Measurements from ENCODE around the gene PRPS1.

DNA sequence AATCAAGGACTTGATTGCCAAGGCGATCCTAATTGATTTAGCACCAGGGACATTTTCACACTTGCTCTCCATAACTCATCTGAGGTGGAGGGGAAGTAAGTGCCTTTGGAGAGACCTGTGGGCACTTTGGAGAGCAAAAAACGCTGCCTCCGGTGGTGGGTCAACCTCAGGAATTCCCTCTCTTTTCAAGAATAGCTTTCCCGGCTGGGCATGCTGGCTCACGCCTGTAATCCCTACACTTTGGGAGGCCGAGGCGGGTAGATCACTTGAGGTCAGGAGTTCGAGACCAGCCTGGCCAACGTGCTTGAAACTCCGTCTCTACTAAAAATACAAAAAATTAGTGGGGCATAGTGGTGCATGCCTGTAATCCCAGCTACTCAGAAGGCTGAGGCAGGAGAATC is 49.2 kb downstream of the PRPS1 start:
- TF ChIP-seq, protein P1, sequence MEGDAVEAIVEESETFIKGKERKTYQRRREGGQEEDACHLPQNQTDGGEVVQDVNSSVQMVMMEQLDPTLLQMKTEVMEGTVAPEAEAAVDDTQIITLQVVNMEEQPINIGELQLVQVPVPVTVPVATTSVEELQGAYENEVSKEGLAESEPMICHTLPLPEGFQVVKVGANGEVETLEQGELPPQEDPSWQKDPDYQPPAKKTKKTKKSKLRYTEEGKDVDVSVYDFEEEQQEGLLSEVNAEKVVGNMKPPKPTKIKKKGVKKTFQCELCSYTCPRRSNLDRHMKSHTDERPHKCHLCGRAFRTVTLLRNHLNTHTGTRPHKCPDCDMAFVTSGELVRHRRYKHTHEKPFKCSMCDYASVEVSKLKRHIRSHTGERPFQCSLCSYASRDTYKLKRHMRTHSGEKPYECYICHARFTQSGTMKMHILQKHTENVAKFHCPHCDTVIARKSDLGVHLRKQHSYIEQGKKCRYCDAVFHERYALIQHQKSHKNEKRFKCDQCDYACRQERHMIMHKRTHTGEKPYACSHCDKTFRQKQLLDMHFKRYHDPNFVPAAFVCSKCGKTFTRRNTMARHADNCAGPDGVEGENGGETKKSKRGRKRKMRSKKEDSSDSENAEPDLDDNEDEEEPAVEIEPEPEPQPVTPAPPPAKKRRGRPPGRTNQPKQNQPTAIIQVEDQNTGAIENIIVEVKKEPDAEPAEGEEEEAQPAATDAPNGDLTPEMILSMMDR (conservative IDR thresholded peaks at IDR 0.05; ENCODE audit: low read depth in 2 of 2) = 0 out of 4 replicates have a peak, but pooled peaks have one; percentile 3 to 12
- no peak for TF ChIP-seq EZH2 (IDR thresholded peaks at IDR 0.05; ENCODE audit: low read depth, unreplicated experiment)
- TF ChIP-seq POLR2AphosphoS5 (IDR thresholded peaks at IDR 0.05; ENCODE audit: low read depth) = no peak
- TF ChIP-seq CREB1 (CRISPR knock-in tag; IDR thresholded peaks at IDR 0.05; ENCODE audit: low read depth) = no peak
- TF ChIP-seq EZH2phosphoT487 (IDR thresholded peaks at IDR 0.05; ENCODE audit: unreplicated experiment) = no peak
- TF ChIP-seq, protein P2, sequence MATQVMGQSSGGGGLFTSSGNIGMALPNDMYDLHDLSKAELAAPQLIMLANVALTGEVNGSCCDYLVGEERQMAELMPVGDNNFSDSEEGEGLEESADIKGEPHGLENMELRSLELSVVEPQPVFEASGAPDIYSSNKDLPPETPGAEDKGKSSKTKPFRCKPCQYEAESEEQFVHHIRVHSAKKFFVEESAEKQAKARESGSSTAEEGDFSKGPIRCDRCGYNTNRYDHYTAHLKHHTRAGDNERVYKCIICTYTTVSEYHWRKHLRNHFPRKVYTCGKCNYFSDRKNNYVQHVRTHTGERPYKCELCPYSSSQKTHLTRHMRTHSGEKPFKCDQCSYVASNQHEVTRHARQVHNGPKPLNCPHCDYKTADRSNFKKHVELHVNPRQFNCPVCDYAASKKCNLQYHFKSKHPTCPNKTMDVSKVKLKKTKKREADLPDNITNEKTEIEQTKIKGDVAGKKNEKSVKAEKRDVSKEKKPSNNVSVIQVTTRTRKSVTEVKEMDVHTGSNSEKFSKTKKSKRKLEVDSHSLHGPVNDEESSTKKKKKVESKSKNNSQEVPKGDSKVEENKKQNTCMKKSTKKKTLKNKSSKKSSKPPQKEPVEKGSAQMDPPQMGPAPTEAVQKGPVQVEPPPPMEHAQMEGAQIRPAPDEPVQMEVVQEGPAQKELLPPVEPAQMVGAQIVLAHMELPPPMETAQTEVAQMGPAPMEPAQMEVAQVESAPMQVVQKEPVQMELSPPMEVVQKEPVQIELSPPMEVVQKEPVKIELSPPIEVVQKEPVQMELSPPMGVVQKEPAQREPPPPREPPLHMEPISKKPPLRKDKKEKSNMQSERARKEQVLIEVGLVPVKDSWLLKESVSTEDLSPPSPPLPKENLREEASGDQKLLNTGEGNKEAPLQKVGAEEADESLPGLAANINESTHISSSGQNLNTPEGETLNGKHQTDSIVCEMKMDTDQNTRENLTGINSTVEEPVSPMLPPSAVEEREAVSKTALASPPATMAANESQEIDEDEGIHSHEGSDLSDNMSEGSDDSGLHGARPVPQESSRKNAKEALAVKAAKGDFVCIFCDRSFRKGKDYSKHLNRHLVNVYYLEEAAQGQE (IDR thresholded peaks at IDR 0.05; ENCODE audit: unreplicated experiment) = no peak
- TF ChIP-seq, protein P3, sequence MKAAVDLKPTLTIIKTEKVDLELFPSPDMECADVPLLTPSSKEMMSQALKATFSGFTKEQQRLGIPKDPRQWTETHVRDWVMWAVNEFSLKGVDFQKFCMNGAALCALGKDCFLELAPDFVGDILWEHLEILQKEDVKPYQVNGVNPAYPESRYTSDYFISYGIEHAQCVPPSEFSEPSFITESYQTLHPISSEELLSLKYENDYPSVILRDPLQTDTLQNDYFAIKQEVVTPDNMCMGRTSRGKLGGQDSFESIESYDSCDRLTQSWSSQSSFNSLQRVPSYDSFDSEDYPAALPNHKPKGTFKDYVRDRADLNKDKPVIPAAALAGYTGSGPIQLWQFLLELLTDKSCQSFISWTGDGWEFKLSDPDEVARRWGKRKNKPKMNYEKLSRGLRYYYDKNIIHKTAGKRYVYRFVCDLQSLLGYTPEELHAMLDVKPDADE (IDR thresholded peaks at IDR 0.05) = no peak
- no peak for TF ChIP-seq ZNF114 (CRISPR knock-in tag; IDR thresholded peaks at IDR 0.05)
- no peak for TF ChIP-seq STAT1 (IDR thresholded peaks at IDR 0.05; ENCODE audit: unreplicated experiment)
